Osteocyte (in vitro differentiated cells): ENCODE data around the gene NBL1. TPM values are rescaled to one million over a fixed set of nuclear protein-coding genes. Genes with fewer than 3 reads are reported as not detected.
"Not testable (repeated sequence)": the region's sequence is repeated elsewhere in the genome, so short reads cannot be mapped to it uniquely, and the experiment has no call there.

Source experiments
- DNase-seq: peaks from one replicate; pipeline ENCODE4 v3.0.0; 2021; ENCODE audit warnings: mixed read lengths; ENCODE audit not compliant: unreplicated experiment; ENCODE audit errors: extremely low spot score
- H3K27ac Mint-ChIP-seq: one replicate; pipeline ENCODE4 v1.8.0; 2021; ENCODE audit warnings: mild to moderate bottlenecking, mixed read lengths; ENCODE audit not compliant: unreplicated experiment
- H3K27me3 Mint-ChIP-seq: one replicate; pipeline ENCODE4 v1.8.0; 2021; ENCODE audit warnings: mixed read lengths; ENCODE audit not compliant: unreplicated experiment
- H3K36me3 Mint-ChIP-seq: one replicate; pipeline ENCODE4 v1.8.0; 2021; ENCODE audit warnings: mixed read lengths; ENCODE audit not compliant: unreplicated experiment
- H3K4me1 Mint-ChIP-seq: one replicate; pipeline ENCODE4 v1.8.0; 2021; ENCODE audit warnings: mixed read lengths; ENCODE audit not compliant: unreplicated experiment
- H3K4me3 Mint-ChIP-seq: one replicate; pipeline ENCODE4 v1.8.0; 2021; ENCODE audit warnings: mild to moderate bottlenecking, moderate library complexity, mixed read lengths; ENCODE audit not compliant: unreplicated experiment
- H3K9me3 Mint-ChIP-seq: one replicate; pipeline ENCODE4 v1.8.0; 2021; ENCODE audit warnings: mixed read lengths; ENCODE audit not compliant: unreplicated experiment
- CTCF ChIP-seq: fragments of 200-600 bp; sonication (generic); IDR thresholded peaks from 2 replicates; pipeline ENCODE4 v1.5.0; 2021; ENCODE audit warnings: antibody characterized with exemption, mild to moderate bottlenecking, moderate library complexity
- total RNA-seq: library from RNA; stranded (reverse); gene quantifications from 2 replicates; pipeline ENCODE4 v1.2.1, GENCODE V29; 2021

NBL1 gene
- total RNA-seq, 1 donor from 2014 or later = 547 TPM

- no peak for TF ChIP-seq CTCF
- Mint-ChIP-seq H3K36me3 (peaks cover 29% of the 10 kb centered on the region), H3K9me3 (no peaks in the 10 kb centered on the region), H3K4me1 (peaks cover 13% of the 10 kb centered on the region), H3K27ac (no peak overlapping the region), H3K27me3 (no peaks in the 10 kb centered on the region), H3K4me3 (no peak overlapping the region)
- no peak for DNase-seq
These were observed 13.3 kb upstream of the NBL1 start for GRCh38 chr1:19630720-19631395.

DNA sequence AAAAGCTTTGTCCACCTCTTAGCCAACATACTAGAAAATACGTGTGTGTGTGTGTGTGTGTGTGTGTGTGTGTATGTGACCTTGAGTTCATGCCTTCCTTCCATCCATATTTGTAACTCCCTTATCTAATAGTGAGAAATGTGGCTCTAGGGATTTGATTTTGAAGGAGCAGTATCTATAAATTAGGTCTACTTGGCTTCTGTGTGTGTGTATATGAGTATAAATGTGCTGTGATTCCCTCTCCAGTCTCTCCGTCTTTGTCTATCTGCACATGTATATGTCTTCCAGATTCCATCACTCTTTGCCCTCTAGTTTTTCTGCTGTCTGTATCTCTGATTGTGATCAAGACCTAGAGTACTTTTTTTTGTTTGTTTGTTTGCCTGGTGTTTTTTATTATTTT lies 11.9 kb upstream of the NBL1 start:
- DNase-seq = no peak
- peaks cover 15% of the 10 kb centered on the region for H3K36me3 Mint-ChIP-seq
- no peak overlapping the region for H3K4me3 Mint-ChIP-seq
- peaks cover 22% of the 10 kb centered on the region for H3K4me1 Mint-ChIP-seq
- H3K27me3 Mint-ChIP-seq = no peaks in the 10 kb centered on the region
- no peak overlapping the region for H3K27ac Mint-ChIP-seq
- H3K9me3 Mint-ChIP-seq = no peaks in the 10 kb centered on the region
- TF ChIP-seq CTCF = no peak

GRCh38 chr1:19633106-19633505 lies 11.0 kb upstream of the NBL1 start:
- Mint-ChIP-seq H3K27me3 (no peaks in the 10 kb centered on the region), H3K4me3 (no peak overlapping the region), H3K9me3 (no peaks in the 10 kb centered on the region), H3K4me1 (peaks cover 22% of the 10 kb centered on the region), H3K27ac (no peak overlapping the region), H3K36me3 (peaks cover 9% of the 10 kb centered on the region)
- TF ChIP-seq CTCF = no peak
- DNase-seq = no peak

- not testable (repeated sequence) for DNase-seq, H3K4me3 Mint-ChIP-seq, H3K9me3 Mint-ChIP-seq, H3K27ac Mint-ChIP-seq, H3K36me3 Mint-ChIP-seq, H3K27me3 Mint-ChIP-seq
- peaks cover 21% of the 10 kb centered on the region for H3K4me1 Mint-ChIP-seq
These were observed 9.0 kb upstream of the NBL1 start for GRCh38 chr1:19635064-19635463.

- no peaks in the 10 kb centered on the region for H3K36me3 Mint-ChIP-seq
- TF ChIP-seq CTCF = no peak
- no peaks in the 10 kb centered on the region for H3K27me3 Mint-ChIP-seq
- peaks cover 27% of the 10 kb centered on the region for H3K4me1 Mint-ChIP-seq
- H3K27ac Mint-ChIP-seq = no peak overlapping the region
- H3K4me3 Mint-ChIP-seq = no peak overlapping the region
- no peak for DNase-seq
- H3K9me3 Mint-ChIP-seq = no peaks in the 10 kb centered on the region
These were observed 8.5 kb upstream of the NBL1 start for GRCh38 chr1:19635646-19636045.
